Gastroesophageal sphincter (tissue), 3 donors: ENCODE measurements around the gene LASP1.

ENCODE experiments used
- CTCF ChIP-seq, 4 experiments: fragments of 200-600 bp in 2 of 4; fragments of 450-650 bp in 2 of 4; sonication (generic) in 1 of 4; IDR thresholded peaks; one replicate each; pipeline ENCODE4 v1.5.1; 2017 to 2019; ENCODE audit warnings: antibody characterized with exemption in 4 of 4, mild to moderate bottlenecking in 2 of 4, moderate library complexity in 2 of 4
- EP300 ChIP-seq: sonication (generic); formaldehyde crosslinking; IDR thresholded peaks from one replicate; pipeline ENCODE4 v1.6.1; 2017; ENCODE audit warnings: antibody characterized with exemption, mild to moderate bottlenecking
- POLR2A ChIP-seq, 2 donors: fragments of 450-650 bp; IDR thresholded peaks; one replicate each; pipeline ENCODE4 v1.6.1; 2017; ENCODE audit warnings: antibody characterized with exemption in 2 of 2, mild to moderate bottlenecking in 2 of 2, moderate library complexity in 1 of 2
- POLR2AphosphoS5 ChIP-seq: sonication (generic); formaldehyde crosslinking; IDR thresholded peaks from one replicate; pipeline ENCODE4 v1.6.1; 2017; ENCODE audit warnings: antibody characterized with exemption

GRCh38 chr17:38851434-38851833 lies 18.4 kb upstream of the LASP1 start:
- TF ChIP-seq POLR2A (IDR thresholded peaks at IDR 0.05) (no peak), CTCF (IDR thresholded peaks at IDR 0.05) (no peak), EP300 (no peak), POLR2AphosphoS5 (no peak)
